ENCODE data around the gene UBA6.

UBA6 gene

GRCh38 chr4:67580577-67580976 is 120.4 kb downstream of the UBA6 start:
- Histone ChIP-seq H2BK5ac (ENCODE audit: low read depth, low read length, poor library complexity, severe bottlenecking) (no peak overlapping the region), H3K14ac (ENCODE audit: low read length in 2 of 2) (no peak overlapping the region), H2BK120ac (ENCODE audit: low read depth, low read length) (no peak overlapping the region), H3K4me2 (ENCODE audit: low read length, poor library complexity, severe bottlenecking) (no peak overlapping the region), H2BK12ac (ENCODE audit: low read length in 2 of 2) (no peak overlapping the region), H3K4me1 (ENCODE audit: control insufficient read depth, insufficient read depth, low read depth, low read length) (no peaks in the 10 kb centered on the region), H3K36me3 (ENCODE audit: control insufficient read depth in 1 of 2, insufficient read depth in 2 of 2, low read depth in 1 of 2, low read length in 2 of 2) (no peaks in the 10 kb centered on the region), H3K4me3 (ENCODE audit: insufficient read depth in 1 of 2, low read depth in 1 of 2, low read length in 2 of 2) (no peak overlapping the region), H4K91ac (ENCODE audit: low read length) (no peak overlapping the region), H3K18ac (ENCODE audit: low read depth in 1 of 2, low read length in 2 of 2) (no peak overlapping the region), H3K23ac (ENCODE audit: low read length in 2 of 2) (no peak overlapping the region), H3K4ac (ENCODE audit: low read depth in 1 of 2, low read length in 2 of 2) (no peak overlapping the region), H3K27ac (ENCODE audit: low read length, poor library complexity, severe bottlenecking) (no peak overlapping the region), H3K9me3 (ENCODE audit: control insufficient read depth, low read length) (no peaks in the 10 kb centered on the region), H3K9ac (ENCODE audit: low read length) (no peak overlapping the region), H4K8ac (ENCODE audit: low read length) (no peak overlapping the region), H2BK15ac (ENCODE audit: low read depth, poor library complexity, severe bottlenecking) (no peak overlapping the region), H3K27me3 (ENCODE audit: control insufficient read depth in 1 of 2, insufficient read depth in 1 of 2, low read length in 2 of 2) (peaks cover 0 to 2% of the 10 kb centered on the region in 2 experiments), H3K79me1 (replicated peaks; ENCODE audit: low read length, poor library complexity, severe bottlenecking) (no peaks in the 10 kb centered on the region), H2AK5ac (ENCODE audit: low read length, severe bottlenecking) (no peak overlapping the region), H2AFZ (ENCODE audit: low read depth, low read length) (no peak overlapping the region)
- no peak for DNase-seq
- WGBS = 100% methylated on average over 2 of the region's 3 CpGs

DNA sequence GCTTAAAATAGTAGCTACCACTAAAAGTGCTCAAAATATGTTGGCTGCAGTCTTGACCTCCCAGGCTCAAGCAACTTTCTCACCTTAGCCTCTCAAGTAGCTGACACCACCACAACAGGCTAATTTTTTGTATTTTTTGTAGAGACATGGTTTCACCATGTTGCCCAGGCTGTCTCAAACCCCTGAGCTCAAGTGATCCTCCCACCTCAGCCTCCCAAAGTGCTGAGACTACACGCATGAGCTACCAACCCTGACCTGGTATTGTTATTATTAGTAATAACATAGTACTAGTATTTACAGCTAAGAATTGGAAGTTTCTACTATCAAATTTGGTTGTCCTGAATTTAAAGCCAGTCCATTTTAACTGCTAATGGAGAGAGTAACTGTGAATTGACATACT is 124.4 kb downstream of the UBA6 start:
- no peak overlapping the region for H3K14ac ChIP-seq (ENCODE audit: low read length in 2 of 2)
- H2AFZ ChIP-seq (ENCODE audit: low read depth, low read length) = no peak overlapping the region
- H3K27me3 ChIP-seq (ENCODE audit: control insufficient read depth in 1 of 2, insufficient read depth in 1 of 2, low read length in 2 of 2) = peaks cover 0 to 2% of the 10 kb centered on the region in 2 experiments
- no peak overlapping the region for H3K18ac ChIP-seq (ENCODE audit: low read depth in 1 of 2, low read length in 2 of 2)
- no peak overlapping the region for H3K4me3 ChIP-seq (ENCODE audit: insufficient read depth in 1 of 2, low read depth in 1 of 2, low read length in 2 of 2)
- H2BK120ac ChIP-seq (ENCODE audit: low read depth, low read length) = no peak overlapping the region
- H3K9me3 ChIP-seq (ENCODE audit: control insufficient read depth, low read length) = no peaks in the 10 kb centered on the region
- H3K79me1 ChIP-seq (replicated peaks; ENCODE audit: low read length, poor library complexity, severe bottlenecking) = no peaks in the 10 kb centered on the region
- H2BK5ac ChIP-seq (ENCODE audit: low read depth, low read length, poor library complexity, severe bottlenecking) = no peak overlapping the region
- no peak overlapping the region for H3K4me2 ChIP-seq (ENCODE audit: low read length, poor library complexity, severe bottlenecking)
- H3K9ac ChIP-seq (ENCODE audit: low read length) = no peak overlapping the region
- H3K4ac ChIP-seq (ENCODE audit: low read depth in 1 of 2, low read length in 2 of 2) = no peak overlapping the region
- H3K36me3 ChIP-seq (ENCODE audit: control insufficient read depth in 1 of 2, insufficient read depth in 2 of 2, low read depth in 1 of 2, low read length in 2 of 2) = no peaks in the 10 kb centered on the region
- H3K27ac ChIP-seq (ENCODE audit: low read length, poor library complexity, severe bottlenecking) = no peak overlapping the region
- no peak overlapping the region for H2BK12ac ChIP-seq (ENCODE audit: low read length in 2 of 2)
- H2BK15ac ChIP-seq (ENCODE audit: low read depth, poor library complexity, severe bottlenecking) = no peak overlapping the region
- no peak for DNase-seq
- WGBS = no CpG with 5 or more reads among the region's 1 CpG
- no peak overlapping the region for H3K23ac ChIP-seq (ENCODE audit: low read length in 2 of 2)
- no peak overlapping the region for H2AK5ac ChIP-seq (ENCODE audit: low read length, severe bottlenecking)
- no peak overlapping the region for H4K8ac ChIP-seq (ENCODE audit: low read length)
- no peaks in the 10 kb centered on the region for H3K4me1 ChIP-seq (ENCODE audit: control insufficient read depth, insufficient read depth, low read depth, low read length)
- no peak overlapping the region for H4K91ac ChIP-seq (ENCODE audit: low read length)

DNA sequence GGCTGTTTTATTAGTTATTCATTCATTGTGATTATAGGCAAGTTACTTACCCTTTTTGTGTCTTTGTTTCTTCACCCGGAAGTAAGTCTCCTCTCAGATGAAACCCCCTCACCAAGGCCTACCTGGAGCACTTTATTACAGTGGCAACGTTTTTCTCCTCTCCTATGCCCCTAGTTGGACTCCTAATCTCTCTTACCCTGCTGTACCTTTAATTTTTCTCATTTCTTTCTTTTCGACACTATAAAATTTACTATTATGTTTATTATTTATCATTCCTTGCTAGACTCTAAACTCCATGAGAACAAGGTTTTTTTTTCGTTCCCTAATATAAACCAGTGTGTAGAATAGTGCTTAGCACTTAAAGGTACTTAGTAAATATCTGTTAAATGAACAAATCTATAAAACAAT is 124.9 kb downstream of the UBA6 start:
- Histone ChIP-seq H3K18ac (ENCODE audit: low read depth in 1 of 2, low read length in 2 of 2) (no peak overlapping the region), H3K27me3 (ENCODE audit: control insufficient read depth in 1 of 2, insufficient read depth in 1 of 2, low read length in 2 of 2) (peaks cover 0 to 2% of the 10 kb centered on the region in 2 experiments), H3K23ac (ENCODE audit: low read length in 2 of 2) (no peak overlapping the region), H3K4me2 (ENCODE audit: low read length, poor library complexity, severe bottlenecking) (no peak overlapping the region), H3K79me1 (replicated peaks; ENCODE audit: low read length, poor library complexity, severe bottlenecking) (no peaks in the 10 kb centered on the region), H2BK12ac (ENCODE audit: low read length in 2 of 2) (no peak overlapping the region), H3K36me3 (ENCODE audit: control insufficient read depth in 1 of 2, insufficient read depth in 2 of 2, low read depth in 1 of 2, low read length in 2 of 2) (no peaks in the 10 kb centered on the region), H2AK5ac (ENCODE audit: low read length, severe bottlenecking) (no peak overlapping the region), H3K9me3 (ENCODE audit: control insufficient read depth, low read length) (no peaks in the 10 kb centered on the region), H3K9ac (ENCODE audit: low read length) (no peak overlapping the region), H3K4me1 (ENCODE audit: control insufficient read depth, insufficient read depth, low read depth, low read length) (no peaks in the 10 kb centered on the region), H2AFZ (ENCODE audit: low read depth, low read length) (no peak overlapping the region), H4K8ac (ENCODE audit: low read length) (no peak overlapping the region), H4K91ac (ENCODE audit: low read length) (no peak overlapping the region), H3K14ac (ENCODE audit: low read length in 2 of 2) (no peak overlapping the region), H3K27ac (ENCODE audit: low read length, poor library complexity, severe bottlenecking) (no peak overlapping the region), H2BK15ac (ENCODE audit: low read depth, poor library complexity, severe bottlenecking) (no peak overlapping the region), H2BK120ac (ENCODE audit: low read depth, low read length) (no peak overlapping the region), H3K4me3 (ENCODE audit: insufficient read depth in 1 of 2, low read depth in 1 of 2, low read length in 2 of 2) (no peak overlapping the region), H3K4ac (ENCODE audit: low read depth in 1 of 2, low read length in 2 of 2) (no peak overlapping the region), H2BK5ac (ENCODE audit: low read depth, low read length, poor library complexity, severe bottlenecking) (no peak overlapping the region)
- WGBS = 65% methylated on average over 2 of the region's 4 CpGs
- DNase-seq = no peak

DNA sequence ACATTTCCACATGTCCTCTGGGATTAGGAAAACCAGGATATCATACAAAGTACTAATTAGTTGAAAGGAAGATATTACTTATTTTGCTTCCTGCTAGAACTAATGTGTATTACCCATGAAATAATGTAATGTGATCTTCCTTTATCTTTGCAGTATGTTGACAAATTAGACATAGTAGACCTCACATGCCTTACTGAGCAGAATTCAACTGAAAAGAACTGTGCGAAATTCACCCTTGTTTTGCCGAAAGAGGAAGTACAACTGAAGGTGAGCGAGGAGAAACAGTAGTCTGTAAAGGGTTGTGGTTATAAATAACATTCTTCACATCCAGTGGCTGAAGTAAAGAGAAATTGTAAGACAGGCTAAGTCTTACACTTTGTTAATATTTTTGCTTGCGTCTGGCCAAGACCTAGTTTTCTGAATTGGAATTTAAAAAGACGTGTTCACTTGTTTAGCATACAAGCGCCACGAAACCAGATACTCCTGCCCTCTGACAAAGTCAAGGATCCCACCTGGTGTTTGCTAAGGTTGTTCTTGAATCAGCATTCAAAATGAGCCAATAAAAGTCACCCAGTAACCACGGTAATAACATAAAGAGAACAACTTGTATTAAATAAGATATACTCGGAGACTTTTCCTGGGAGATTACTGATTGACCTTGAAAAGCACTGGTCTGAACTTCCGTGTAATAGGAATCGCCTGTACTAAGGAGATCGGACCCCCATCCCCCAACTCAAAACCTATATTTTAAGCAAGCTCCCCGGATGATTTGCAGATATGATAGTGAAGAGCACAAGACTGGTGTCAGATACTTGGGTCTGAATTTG is 125.5 kb downstream of the UBA6 start:
- Histone ChIP-seq H3K18ac (ENCODE audit: low read depth in 1 of 2, low read length in 2 of 2) (no peak overlapping the region), H2BK15ac (ENCODE audit: low read depth, poor library complexity, severe bottlenecking) (no peak overlapping the region), H4K8ac (ENCODE audit: low read length) (no peak overlapping the region), H3K9ac (ENCODE audit: low read length) (no peak overlapping the region), H3K4me2 (ENCODE audit: low read length, poor library complexity, severe bottlenecking) (no peak overlapping the region), H4K91ac (ENCODE audit: low read length) (no peak overlapping the region), H2BK5ac (ENCODE audit: low read depth, low read length, poor library complexity, severe bottlenecking) (no peak overlapping the region), H3K4me1 (ENCODE audit: control insufficient read depth, insufficient read depth, low read depth, low read length) (no peaks in the 10 kb centered on the region), H3K36me3 (ENCODE audit: control insufficient read depth in 1 of 2, insufficient read depth in 2 of 2, low read depth in 1 of 2, low read length in 2 of 2) (no peaks in the 10 kb centered on the region), H3K4ac (ENCODE audit: low read depth in 1 of 2, low read length in 2 of 2) (no peak overlapping the region), H3K4me3 (ENCODE audit: insufficient read depth in 1 of 2, low read depth in 1 of 2, low read length in 2 of 2) (no peak overlapping the region), H2AK5ac (ENCODE audit: low read length, severe bottlenecking) (no peak overlapping the region), H3K27ac (ENCODE audit: low read length, poor library complexity, severe bottlenecking) (no peak overlapping the region), H3K27me3 (ENCODE audit: control insufficient read depth in 1 of 2, insufficient read depth in 1 of 2, low read length in 2 of 2) (no peaks in the 10 kb centered on the region), H3K23ac (ENCODE audit: low read length in 2 of 2) (no peak overlapping the region), H3K9me3 (ENCODE audit: control insufficient read depth, low read length) (no peaks in the 10 kb centered on the region), H2AFZ (ENCODE audit: low read depth, low read length) (no peak overlapping the region), H2BK120ac (ENCODE audit: low read depth, low read length) (no peak overlapping the region), H2BK12ac (ENCODE audit: low read length in 2 of 2) (no peak overlapping the region), H3K14ac (ENCODE audit: low read length in 2 of 2) (no peak overlapping the region), H3K79me1 (replicated peaks; ENCODE audit: low read length, poor library complexity, severe bottlenecking) (no peaks in the 10 kb centered on the region)
- no peak for DNase-seq
- WGBS = 94% methylated on average over 9 of the region's 13 CpGs
